ENCODE data around the gene DOCK4.

The DOCK4 gene

DNA sequence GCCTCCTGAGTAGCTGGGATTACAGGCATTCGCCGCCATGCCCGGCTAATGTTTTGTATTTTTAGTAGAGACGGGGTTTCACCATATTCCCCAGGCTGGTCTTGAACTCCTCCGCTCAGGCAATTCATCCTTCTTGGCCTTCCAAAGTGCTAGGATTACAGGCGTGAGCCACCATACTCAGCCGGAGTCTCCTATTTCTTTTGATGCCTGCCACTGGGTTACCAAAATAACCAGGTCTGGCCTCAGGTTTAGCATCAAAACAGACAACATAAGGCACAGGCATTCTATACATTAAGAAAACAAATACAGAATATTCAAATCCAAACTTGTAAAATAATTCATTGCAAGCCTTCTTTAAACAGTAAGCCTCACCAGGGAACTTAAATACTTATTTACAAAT, 354.1 kb downstream of the DOCK4 start:
- DNase-seq (ENCODE audit: low read depth): no peak

DNA sequence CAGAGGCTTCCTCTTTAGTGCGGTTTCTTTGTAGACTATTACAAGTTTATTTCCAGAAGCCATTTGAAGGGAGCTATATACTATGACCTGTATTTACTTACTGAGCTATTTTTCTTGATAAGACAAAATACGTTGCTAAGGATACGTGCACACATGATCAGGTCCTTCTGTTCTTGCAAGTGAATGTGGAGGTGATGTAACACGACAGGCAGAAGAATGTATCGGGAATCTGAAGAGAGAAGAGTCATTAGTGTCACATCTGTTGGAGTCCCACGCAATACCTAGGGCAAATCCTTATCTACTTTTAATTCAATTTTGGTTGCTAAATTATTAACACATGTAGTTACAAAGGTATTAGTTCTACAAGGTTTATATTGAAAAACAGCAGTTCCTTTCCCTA, 359.3 kb downstream of the DOCK4 start:
- DNase-seq (ENCODE audit: low read depth): no peak

DNA sequence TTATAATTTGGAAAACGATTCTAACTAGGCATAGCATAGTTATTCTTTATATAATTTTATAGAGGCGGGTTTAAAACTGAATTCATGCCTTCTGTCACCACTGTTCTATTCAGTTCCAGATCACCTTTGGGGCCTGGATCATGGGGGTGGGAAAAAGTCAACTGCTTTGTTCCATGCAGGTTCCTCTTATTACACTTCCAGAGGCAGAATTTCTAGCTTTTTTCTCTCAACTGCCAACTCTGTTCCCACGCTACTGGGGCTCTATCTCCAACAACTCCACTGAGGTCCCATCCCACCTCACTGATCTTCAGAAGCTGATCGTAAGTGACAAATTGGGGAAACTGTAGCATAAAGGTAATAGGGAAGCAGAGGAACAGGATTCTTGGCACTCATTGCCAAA, 360.3 kb downstream of the DOCK4 start:
- no peak for DNase-seq (ENCODE audit: low read depth)

DNA sequence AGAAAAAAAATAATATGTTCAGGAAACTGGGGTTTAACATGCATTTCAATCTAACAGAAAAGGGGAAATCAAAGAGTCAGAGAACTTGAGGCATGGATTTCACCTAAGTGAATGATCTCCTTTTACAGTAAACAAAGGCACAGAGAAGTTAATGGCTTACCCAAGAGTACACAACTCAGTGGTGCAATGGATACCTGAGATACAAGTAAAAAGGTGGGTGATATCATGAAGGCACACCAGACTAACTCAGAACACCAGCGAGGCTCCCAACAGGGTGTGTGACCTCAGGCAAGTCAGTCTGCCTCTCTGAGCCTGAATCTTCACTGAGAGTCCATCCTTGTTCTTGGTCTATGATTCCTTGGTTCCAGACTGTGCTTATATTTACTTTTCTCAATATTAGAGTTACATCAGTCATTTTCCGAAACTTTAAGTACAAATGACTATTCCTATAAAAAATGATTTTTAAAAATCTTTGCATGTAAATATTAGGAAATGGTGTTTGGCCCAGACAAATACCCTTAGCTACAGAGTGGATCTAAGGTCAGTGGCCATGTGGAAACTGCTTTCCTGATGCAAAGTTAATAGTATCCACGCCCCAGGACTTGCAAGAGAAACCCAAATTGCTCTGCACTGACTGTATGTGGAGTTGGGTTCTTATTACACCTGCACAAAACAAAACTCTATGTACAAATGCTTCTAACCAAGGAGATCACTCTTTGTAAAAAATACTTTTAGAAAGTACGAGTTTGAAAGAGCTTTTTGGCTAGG, 361.1 kb downstream of the DOCK4 start:
- no peak for DNase-seq (ENCODE audit: low read depth)

DNA sequence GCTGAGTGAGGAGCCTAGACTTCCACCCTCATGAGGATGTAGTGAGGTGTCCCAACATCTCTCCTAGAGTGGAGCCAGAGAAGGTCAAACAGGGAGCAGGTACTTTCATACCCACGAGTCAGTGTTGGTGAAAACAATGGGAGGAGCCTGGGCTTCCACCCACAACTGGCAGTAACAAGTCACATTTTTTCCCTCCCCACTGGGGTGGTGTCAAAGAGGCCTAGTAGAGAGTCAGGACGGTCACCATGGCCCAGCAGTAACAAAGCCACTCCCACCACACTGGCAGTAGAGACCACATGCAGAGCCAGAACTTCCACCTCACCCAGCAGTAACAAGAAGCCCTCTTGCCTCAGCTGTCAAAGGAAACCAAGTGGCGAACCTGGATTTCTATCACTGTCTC, 363.7 kb downstream of the DOCK4 start:
- no peak for DNase-seq (ENCODE audit: low read depth)

DNA sequence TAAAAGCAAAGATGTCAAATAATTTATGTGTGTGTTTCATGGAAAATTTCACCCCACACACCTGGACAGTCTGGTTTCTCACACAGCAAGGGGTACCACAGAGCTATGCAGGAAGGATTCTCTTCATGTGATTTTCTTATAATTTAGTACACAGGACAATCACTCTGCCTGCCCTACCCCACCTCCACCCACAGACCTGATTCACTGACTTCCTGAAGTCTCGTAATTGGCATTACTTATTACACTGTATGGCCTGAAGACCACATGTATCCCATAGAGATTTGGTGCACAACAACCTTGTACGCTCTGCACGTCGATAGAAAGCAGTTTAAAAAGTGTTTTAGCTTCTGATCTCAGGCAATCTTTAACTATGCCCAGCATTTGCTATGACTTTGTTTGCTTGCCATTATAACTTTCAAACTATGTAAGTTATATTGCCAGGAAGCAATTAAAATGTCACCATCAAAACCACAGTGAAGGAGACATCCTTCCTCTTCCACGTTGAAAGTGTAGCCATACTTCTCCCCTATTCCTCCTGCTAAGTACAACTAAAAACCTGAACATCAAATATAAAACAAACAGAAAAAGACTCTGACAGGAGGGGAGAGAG, 364.5 kb downstream of the DOCK4 start:
- no peak for DNase-seq (ENCODE audit: low read depth)

DNA sequence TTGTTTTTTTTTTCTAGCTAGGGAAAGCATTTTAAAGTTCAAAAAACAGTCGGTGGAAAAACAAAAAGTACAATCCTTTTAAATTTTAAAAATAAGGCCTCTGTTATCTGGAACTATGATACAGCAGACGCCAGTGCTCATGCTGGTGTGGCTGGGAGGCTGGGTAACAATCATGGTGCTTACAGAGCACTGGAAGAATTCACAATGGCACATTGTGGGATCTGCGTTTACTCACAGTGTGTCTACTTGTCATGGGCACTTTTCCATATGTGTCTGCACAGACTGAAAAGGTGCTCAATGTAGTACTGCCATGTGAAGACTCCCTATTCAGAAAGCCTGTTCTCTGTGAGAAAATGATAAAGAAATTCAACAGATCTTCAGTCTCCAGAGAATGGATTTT, 365.7 kb downstream of the DOCK4 start:
- no peak for DNase-seq (ENCODE audit: low read depth)

DNA sequence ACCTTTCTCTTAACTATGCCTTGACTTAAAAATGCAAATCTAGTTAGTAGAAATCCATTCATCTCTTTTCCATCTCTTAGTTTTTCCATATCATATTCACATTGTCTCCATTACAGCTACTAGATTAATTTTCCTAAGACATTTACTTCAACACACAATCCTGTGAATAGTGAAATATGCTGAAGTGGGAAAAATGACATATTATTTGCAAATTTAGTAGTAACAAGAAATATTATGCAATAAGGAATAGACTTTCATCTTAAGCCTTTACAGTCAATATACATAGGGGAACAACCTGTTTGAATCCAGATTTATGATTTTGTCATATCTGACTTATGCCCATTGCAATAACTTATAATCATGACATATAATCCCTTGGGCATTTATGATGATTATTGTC, 366.9 kb downstream of the DOCK4 start:
- no peak for DNase-seq (ENCODE audit: low read depth)

DNA sequence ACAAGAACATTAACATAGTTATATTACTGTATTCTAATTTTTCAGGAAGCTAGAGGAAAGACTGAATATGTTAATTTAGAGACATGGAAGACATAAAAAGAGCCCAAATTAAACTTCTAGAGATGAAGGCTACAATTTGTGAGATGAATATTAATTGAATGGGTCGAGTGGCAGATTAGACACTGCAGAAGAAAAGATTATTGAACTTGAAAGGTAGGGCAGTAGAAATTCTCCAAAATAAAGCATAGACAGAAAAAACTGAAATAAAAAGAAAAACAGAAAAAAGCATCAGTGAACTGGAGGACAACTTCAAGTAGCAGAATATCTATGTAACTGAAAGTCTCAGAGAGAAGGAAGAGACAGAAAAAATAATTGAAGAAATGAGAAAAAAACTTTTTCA, 369.6 kb downstream of the DOCK4 start:
- DNase-seq (ENCODE audit: low read depth): no peak

DNA sequence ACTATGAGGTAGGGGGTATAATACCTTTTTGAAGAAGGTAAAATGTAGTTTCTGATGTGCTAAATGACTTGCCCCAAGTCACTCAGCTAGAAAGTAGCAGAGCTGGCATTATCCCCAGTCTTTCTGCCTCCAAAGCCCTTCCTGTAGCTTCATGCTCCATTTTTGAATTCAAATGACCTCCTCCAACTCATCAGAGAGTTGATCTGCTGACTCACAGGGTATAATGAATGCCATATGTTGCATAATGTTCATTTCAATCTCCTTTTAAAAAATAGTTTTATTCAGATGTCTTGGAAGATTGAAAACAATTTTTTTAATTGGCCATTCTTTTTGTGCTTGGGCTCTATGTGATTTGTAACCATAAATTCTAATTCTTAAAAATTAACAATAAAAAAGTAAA, 371.1 kb downstream of the DOCK4 start:
- no peak for DNase-seq (ENCODE audit: low read depth)

DNA sequence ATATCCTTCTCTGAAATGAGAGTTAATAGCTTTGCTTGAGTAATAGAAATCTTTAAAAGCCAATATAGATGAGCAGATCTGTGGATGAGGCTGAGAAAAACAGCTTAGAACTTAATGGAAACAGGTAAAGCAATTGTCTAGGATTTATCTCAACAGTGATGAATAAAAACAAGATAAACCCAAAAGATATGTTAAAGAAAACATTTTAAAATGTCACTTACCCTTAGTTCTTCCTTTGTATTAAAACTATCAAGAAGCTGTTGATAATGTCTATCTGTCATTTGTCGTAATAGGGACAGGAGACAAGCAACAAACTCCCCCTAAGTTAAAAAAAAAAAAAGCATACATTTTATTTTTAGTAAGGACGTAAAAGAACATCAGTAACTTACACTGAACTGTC, 371.8 kb downstream of the DOCK4 start:
- DNase-seq (ENCODE audit: low read depth): no peak

DNA sequence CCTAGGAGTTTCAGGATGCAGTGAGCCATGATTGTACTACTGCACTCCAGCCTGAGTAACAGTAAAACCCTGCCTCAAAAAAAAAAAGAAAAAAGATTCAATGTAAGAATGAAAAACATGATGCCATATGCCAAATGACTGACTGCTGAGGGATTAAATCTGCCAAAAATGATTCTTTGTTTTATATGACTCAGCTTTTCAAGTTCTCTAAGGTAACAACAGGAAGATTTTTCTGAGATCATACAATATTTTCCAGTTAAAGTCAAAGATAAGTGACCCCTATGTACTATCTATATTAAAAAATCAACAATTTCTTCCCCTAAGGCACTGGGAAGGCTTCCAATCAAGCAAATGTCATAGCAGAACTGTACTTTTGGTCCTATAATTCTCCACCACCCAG, 372.7 kb downstream of the DOCK4 start:
- DNase-seq (ENCODE audit: low read depth): no peak

DNA sequence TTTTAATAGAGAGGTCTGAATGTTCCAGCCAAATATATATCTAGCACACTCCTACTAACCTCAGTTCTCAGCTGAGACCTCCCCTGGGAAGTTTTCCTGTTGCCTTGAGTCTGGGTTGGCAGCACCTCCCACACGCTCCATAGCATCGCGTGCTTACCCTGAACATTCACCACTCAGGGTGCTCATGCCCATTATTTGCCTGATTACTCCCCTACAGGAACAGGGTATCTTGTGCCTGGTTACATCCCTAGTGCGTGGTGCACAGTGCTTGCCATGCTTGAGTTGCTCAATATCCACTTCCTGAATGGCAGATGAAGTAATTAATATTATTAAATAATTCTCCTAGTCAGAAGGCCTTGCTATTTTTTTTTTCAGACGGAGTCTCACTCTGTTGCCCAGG, 374.0 kb downstream of the DOCK4 start:
- DNase-seq (ENCODE audit: low read depth): no peak

DNA sequence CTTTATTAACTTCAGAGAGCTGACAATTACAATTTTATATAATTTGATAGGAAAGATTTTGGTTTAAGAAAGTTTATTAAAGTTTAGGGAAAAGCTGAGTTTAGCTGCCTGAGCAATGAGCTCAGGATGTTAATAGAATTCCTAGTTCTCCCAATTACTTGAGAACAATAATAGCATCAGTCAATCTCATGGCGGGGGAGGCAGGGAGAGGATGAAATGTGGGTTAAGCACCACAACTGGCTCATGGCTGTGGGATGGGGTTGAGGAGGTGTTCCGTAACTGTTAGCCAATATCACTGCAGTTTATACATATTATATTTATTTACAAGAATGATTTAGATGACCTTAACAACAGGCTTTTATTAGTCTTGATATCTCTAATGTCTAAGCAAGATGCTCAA, 377.0 kb downstream of the DOCK4 start:
- no peak for DNase-seq (ENCODE audit: low read depth)

DNA sequence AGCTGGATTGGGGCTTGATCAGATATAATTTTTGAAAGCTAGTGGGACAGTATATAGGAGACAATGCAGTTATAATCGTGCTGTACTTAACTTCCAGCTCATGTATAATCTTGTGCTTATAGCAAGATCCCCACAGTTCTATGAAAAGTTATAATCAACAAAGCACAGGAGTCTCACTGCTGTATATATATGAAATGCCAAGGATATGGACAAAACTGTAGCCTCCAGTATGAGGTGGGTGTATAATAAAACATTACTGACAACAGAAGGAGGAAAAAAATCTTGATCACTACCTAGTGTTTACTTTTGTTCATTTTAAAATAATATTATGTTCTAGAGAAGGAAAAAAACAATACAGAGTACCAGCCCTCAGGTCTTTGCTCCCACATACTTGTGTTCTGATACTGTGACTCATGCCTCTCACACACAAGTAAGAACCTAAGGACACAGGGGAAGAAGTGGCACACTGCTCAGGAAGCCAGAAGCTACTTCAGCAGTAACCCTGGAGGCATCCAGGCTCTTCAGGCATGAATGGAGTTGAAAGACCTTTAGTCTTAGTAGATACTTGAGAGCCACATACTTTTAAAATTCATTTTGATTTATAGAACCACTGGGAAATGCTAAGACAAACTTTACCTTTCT, 378.2 kb downstream of the DOCK4 start:
- DNase-seq (ENCODE audit: low read depth): no peak

DNA sequence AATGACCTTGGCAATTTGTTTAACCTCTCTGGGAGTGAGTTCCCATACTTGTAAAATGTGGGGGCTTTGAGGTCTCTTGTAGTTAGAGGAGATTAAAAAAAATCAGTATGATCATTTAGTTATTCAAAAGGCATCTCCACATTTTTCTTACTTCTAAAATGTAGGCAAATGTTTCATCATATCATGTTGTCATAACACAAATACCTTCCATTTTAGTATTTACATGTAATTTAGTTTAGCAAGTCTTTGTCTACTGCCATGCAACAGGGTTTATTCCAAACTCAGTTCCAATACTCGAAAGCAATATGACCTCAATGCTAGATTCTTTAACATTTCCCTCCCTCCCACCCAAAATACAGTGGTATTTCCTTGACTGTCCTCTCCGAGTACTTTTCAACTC, 381.2 kb downstream of the DOCK4 start:
- no peak for DNase-seq (ENCODE audit: low read depth)

DNA sequence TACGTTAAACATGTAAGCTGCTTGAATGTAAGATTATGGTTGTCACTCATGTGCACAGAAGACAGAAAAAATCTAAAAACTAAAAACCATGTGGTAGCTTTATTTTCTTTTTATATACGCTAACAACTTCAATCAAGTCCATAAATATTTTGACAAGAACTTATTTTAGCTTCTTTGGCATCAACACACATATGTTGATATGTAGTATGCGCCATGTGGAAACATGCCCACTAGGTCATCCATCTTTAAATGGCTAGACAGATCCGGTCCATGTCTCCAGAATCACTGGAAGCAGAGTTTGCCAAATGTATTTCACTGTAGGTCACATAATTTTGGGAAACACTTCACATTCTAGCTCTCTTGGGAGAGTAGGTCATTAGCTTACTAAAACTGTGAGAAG, 382.4 kb downstream of the DOCK4 start:
- no peak for DNase-seq (ENCODE audit: low read depth)

DNA sequence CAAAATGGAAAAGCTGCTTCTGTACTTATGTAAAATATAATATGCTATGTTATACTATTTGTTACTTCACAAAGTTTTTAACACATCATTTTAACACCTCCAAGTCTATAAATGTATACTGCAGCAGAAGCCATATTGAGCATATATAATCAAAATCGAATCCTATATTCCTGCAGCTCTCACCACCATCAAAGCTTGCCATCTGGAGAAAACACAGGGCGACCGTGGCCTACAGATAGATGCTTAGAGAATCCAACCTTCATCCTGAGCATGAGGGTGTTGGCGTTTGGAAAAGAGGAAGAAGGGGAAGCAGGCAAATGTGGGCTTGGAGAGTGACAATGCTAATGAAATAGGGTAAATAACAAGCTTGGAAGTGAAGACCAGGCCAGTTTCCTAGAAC, 385.2 kb downstream of the DOCK4 start:
- DNase-seq (ENCODE audit: low read depth): no peak

DNA sequence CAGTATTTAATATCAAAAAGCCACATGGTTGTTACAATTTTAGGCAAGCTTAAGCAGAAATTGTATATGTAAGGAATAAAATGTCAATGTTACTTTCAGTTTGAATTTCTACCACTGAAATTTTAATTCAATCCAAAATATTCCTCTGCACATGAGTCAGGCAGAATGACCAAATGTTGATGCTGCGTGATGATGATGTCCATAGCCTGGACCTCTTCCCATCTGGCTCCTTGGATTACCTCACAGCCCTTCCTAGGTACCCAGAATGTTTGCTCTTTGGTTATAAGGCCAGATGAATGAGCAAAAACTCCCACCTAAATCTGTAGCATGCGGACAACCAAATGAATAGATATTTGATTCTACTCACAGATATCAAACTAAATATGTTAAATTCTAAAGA, 385.6 kb downstream of the DOCK4 start:
- DNase-seq (ENCODE audit: low read depth): no peak

DNA sequence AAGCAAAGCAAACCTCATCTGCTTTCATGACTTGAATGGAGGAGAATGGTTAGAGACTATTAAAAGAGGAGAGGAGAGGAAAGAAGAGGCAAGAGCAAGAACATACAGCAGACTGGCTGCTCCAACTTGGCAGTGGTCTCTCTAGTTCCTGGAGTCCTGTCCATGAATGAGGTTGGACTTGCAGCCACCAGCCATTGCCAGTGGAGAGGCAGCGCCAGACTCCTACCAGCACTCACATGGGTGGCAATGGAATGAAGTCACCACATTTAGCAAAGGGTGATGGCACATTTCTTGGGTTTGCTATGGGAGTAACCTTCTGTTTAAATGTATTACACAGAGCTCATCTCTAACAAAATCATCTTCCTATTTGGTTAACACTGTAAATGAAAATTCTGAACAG, 386.1 kb downstream of the DOCK4 start:
- no peak for DNase-seq (ENCODE audit: low read depth)

DNA sequence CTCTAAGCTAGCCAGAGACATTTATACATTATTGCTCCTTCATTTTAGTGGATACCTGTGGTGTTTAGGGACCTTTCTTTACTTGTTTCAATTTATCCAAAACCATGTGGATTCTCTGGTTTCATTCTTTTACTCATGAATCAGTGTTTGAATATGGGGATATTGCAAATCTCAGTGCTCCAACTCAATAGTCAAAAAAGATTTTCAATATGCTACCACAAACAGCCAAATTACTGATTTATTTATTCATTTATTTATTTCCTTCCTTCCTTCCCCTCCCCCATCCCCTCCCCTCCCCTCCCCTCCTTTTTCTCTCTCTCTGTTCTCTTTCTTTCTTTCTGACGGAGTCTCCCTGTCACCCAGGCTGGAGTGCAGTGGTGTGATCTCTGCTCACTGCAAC, 390.8 kb downstream of the DOCK4 start:
- DNase-seq (ENCODE audit: low read depth): no peak

DNA sequence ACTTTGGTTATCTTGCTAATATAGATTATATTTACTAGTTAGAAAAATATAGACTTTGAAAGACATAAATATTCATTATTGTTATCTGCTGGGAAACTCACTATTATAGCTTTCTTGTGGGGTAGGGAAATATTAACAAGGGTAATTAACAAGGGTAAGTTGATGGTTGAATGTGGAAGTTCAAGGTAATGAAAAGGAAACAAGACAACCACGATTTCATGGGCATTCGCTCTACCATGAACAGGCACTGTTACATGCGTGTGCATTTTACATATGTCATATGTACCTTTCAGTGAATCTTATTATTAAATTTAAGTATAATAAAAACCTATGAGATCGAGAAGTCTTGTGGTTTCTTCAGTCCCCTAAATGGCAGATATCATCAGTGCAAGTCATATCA, 392.9 kb downstream of the DOCK4 start:
- no peak for DNase-seq (ENCODE audit: low read depth)

DNA sequence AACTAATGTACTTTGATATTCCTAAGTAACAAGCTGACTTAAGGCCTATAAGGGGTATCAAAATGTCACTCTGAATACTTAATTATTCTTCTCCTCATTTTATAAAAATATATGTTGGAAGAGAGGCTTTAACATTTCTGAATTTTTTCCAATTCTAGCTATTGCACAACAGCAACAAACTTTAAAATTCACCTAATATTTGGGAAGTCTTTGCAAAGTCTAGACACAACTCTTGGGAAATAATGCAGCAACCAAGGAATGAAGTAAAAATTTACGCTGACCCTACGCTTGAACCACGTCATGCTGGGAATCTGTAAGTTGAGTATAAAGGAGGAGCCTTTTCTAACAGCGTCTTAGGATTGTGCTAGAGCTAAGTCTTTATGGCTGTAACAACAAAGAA, 400.0 kb downstream of the DOCK4 start:
- DNase-seq (ENCODE audit: low read depth): no peak

Measured in activated gamma-delta T cell treated with anti-CD3 and anti-CD28 coated beads, Interleukin-2, amount 50 U/mL, for 16 hours (primary cell).